ENCODE data around the gene ARL3. TPM values are rescaled to one million over a fixed set of nuclear protein-coding genes. Genes with fewer than 3 reads are reported as not detected.

Gene ARL3
- total and polyA plus RNA-seq, 9 donors, result 9.5 to 25.6 (median 23.3) TPM

DNA sequence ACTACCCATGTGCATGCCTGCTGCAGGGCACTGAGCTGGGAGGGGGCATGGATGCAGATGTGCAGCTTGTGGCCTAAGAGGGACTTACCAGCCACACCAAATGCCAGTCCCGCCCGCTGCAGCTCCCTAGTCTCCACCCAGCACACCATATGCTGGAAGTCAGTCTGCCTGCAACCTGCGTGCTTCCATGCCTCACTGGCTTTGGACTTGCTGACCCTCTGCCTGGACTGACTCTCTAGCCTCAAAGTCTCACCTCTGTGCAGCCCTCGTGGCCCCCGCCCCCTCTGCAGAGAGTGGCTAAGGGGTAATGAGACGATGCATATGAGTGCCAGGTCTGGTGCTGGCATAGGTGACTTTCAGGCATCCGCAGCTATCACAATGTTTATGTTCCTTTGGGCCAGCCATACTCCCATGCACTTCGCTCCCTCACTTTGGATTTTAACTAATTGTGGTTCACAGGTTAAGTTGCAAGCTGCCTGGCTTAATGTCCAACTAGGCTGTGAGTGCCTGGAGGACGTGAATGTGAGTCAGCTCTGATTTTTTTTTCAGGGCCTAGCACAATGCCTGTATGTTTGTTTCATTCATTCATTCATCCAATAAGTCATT lies 48.2 kb downstream of the ARL3 start:
- DNase-seq, result no peak
- Histone ChIP-seq H3K27ac (no peak overlapping the region), H3K4me1 (ENCODE audit: insufficient read depth) (peaks cover 8% of the 10 kb centered on the region), H3K36me3 (no peaks in the 10 kb centered on the region), H3K27me3 (no peaks in the 10 kb centered on the region), H3K9me3 (no peaks in the 10 kb centered on the region), H3K4me3 (no peak overlapping the region)
- 45 to 58% (median 55%) methylated on average over 9 of the region's 9 CpGs for WGBS, 3 donors
- TF ChIP-seq, protein P1, sequence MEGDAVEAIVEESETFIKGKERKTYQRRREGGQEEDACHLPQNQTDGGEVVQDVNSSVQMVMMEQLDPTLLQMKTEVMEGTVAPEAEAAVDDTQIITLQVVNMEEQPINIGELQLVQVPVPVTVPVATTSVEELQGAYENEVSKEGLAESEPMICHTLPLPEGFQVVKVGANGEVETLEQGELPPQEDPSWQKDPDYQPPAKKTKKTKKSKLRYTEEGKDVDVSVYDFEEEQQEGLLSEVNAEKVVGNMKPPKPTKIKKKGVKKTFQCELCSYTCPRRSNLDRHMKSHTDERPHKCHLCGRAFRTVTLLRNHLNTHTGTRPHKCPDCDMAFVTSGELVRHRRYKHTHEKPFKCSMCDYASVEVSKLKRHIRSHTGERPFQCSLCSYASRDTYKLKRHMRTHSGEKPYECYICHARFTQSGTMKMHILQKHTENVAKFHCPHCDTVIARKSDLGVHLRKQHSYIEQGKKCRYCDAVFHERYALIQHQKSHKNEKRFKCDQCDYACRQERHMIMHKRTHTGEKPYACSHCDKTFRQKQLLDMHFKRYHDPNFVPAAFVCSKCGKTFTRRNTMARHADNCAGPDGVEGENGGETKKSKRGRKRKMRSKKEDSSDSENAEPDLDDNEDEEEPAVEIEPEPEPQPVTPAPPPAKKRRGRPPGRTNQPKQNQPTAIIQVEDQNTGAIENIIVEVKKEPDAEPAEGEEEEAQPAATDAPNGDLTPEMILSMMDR (IDR thresholded peaks at IDR 0.05), result no peak
- TF ChIP-seq EP300 (IDR thresholded peaks at IDR 0.05) (no peak), POLR2A (IDR thresholded peaks at IDR 0.05) (no peak)
- intact Hi-C loops (cut with DNase I), result no loop called here

DNA sequence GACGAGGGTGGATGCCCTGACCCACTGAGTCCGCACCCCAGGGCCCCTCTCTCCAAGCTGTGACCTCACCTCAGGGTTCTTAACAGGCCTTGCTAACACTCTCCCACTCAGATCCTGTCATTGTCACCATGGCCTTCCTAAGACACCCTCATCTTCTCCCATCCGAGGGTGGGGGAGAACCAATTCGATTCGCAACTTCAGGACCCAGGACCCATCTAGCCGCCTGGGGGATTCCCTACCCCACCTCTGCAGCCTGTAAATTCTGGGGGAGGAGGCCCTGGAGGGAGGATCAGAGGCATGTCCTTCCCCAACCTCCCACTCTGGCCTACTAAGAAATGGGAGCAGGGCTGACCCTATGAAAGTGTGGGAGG lies 52.6 kb downstream of the ARL3 start:
- Histone ChIP-seq H3K4me1 (ENCODE audit: insufficient read depth) (peaks cover 6% of the 10 kb centered on the region), H3K36me3 (no peaks in the 10 kb centered on the region), H3K27ac (peak overlapping the region in 1 of 2 donors; percentile 32), H3K4me3 (no peak overlapping the region), H3K9me3 (no peaks in the 10 kb centered on the region), H3K27me3 (no peaks in the 10 kb centered on the region)
- 36 to 38% (median 37%) methylated on average over 6 of the region's 6 CpGs for WGBS, 3 donors
- intact Hi-C loops (cut with DNase I), result no loop called here
- DNase-seq, result peak in 1 of 5 donors; percentile 33
- TF ChIP-seq POLR2A (IDR thresholded peaks at IDR 0.05), result no peak

DNA sequence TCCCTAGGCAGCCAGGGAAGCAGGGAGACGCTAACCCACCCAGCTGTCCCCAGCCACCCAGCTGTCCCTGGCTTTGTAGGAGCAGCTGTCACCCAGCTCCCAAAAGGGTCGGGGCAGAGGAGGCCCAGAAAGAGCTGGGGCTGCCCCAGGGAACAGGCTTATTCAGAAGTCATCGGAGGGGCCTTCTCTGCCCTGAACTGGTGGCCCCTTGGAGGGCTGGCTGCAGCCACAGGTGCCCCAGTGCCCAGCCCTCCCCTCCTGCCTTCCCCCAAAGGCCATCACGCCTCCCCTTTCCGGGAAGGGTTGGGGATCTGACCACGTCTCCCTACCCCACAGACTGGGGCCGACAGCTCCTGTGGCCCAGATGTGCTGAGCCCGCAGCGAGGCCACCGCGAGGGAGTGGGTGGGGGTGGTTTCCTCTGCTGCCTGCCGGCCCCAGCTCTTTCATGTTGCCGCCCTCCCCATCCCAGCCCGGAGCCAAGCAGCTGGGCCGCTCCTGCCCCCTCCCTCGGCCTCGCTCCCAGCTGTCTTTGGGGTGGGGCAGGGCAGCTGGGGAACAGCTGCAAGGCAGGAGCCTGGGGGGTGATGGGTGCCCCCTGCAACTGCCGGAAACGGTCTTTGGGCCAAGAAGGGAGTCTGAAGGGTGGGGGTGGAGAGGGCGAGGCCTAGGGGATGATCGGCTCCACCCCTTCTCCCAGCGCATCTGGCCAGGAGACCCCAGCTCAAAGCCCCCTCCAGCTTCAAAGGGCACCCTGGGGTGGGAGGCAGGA lies 53.1 kb downstream of the ARL3 start:
- H3K4me1 ChIP-seq (ENCODE audit: insufficient read depth), result peaks cover 6% of the 10 kb centered on the region
- no peak overlapping the region for H3K4me3 ChIP-seq

DNA sequence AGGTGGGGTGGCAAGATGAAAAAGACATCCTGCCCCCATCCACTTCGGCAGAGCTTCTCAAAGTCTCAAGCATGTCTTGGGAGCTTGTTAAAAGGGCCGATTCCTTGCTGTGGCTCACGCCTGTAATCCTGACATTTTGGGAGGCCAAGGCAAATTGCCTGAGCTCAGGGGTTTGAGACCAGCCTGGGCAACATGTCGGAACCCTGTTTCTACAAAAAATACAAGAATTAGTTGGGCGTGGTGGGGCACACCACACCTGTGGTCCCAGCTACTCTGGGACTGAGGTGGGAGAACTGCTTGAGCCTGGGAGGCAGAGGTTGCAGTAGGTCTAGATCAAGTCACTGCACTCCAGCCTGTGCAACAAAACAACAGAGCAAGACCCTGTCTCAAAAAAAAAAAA lies 55.4 kb downstream of the ARL3 start:
- no peaks in the 10 kb centered on the region for H3K9me3 ChIP-seq
- TF ChIP-seq EP300 (IDR thresholded peaks at IDR 0.05), result no peak
- TF ChIP-seq POLR2A (IDR thresholded peaks at IDR 0.05), result no peak
- TF ChIP-seq, protein P1 (IDR thresholded peaks at IDR 0.05), result no peak
- peak in 1 of 5 donors; percentile 12 for DNase-seq
- WGBS, 3 donors, result 73 to 80% (median 74%) methylated on average over 5 of the region's 5 CpGs
- intact Hi-C loops (cut with DNase I), result loop anchor here in 1 of 4 donors (10.0 kb wide), 1 partner anchor 46 kb away; no protein-coding TSS in a partner anchor
- no peaks in the 10 kb centered on the region for H3K27me3 ChIP-seq
- peaks cover 11% of the 10 kb centered on the region for H3K4me1 ChIP-seq (ENCODE audit: insufficient read depth)
- H3K36me3 ChIP-seq, result no peaks in the 10 kb centered on the region
- H3K4me3 ChIP-seq, result no peak overlapping the region
- no peak overlapping the region for H3K27ac ChIP-seq

More for the DNA sequence above, 53.1 kb downstream of the ARL3 start:
- peak; percentile 76 to 90 (median 81) for DNase-seq
- Histone ChIP-seq H3K36me3 (no peaks in the 10 kb centered on the region), H3K27me3 (no peaks in the 10 kb centered on the region), H3K9me3 (no peaks in the 10 kb centered on the region), H3K27ac (peak overlapping the region in 1 of 2 donors; percentile 32)
- intact Hi-C loops (cut with DNase I), result no loop called here
- TF ChIP-seq, protein P1 (IDR thresholded peaks at IDR 0.05), result no peak
- TF ChIP-seq EP300 (IDR thresholded peaks at IDR 0.05) (no peak), POLR2A (IDR thresholded peaks at IDR 0.05) (no peak)
- WGBS, 3 donors, result 4 to 8% (median 7%) methylated on average over 20 to 22 of the region's 22 CpGs
